DMS 273 (cell line): ENCODE measurements around the gene PRXL2C.

Experiments used
- DNase-seq: peaks from one replicate; lab custom pipeline; 2025; ENCODE audit not compliant: unreplicated experiment; lab: John Stamatoyannopoulos, UW

Gene PRXL2C

GRCh38 chr9:96612966-96613589, 42.0 kb downstream of the PRXL2C start:
- no peak for DNase-seq

DNA sequence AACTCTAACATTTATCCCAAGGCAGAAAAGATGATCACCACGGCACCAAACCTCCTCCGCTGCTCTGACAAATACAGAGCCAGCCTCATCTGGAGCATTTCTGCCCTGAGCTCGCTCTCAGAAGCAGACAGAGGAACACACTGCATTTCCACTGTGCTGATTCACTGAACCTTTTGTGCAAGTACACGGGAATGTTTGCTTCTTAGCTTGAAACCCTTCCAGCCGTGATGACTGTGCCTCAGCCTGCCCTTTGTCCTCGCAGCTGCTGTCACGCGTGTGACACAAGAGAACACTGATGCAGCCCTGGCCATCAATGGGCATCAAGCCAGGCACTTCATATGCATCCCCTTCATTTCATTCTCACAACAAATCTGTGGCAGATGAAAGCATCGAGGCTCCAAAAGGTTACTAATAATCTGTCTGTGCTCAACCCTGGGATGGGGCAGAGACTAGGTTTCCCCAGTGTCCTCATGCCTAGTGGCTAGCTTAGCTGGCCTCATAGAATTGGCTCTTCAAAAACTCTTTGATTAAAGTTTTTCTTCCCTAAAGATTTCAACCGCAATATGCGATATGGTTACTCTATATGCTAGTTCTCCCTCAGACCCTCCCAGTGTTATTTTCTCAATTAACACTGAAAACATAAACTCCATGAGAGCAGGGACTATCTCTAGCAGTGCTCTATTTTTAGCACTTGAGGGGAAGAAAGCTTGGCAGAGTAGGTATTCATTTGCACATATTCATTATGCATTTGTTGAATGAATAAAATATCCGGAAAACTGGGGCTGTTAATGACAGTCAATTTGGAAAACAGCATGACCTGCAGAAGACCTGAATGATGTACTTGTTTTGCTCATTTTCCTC, 42.8 kb downstream of the PRXL2C start:
- peak; percentile 19 for DNase-seq

GRCh38 chr9:96611302-96611701, 43.8 kb downstream of the PRXL2C start:
- DNase-seq: no peak

DNA sequence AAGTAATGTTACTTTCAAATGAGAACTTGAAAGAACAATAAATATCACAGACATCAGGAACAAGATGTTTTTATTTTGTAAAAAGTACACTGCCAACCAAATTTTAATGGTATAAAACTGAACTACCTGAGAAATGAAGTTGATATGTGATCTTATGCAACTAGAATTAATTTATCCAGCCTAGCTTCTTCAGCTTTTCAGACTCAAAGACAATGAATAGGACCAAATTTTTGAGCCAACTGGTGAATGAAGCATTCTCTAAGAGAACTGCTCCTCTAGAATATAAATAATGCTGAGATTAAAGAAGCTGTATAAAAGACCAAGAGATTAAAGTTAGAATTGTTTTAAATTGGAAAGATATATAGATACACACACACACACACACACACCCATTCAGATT, 45.4 kb downstream of the PRXL2C start:
- DNase-seq: no peak

DNA sequence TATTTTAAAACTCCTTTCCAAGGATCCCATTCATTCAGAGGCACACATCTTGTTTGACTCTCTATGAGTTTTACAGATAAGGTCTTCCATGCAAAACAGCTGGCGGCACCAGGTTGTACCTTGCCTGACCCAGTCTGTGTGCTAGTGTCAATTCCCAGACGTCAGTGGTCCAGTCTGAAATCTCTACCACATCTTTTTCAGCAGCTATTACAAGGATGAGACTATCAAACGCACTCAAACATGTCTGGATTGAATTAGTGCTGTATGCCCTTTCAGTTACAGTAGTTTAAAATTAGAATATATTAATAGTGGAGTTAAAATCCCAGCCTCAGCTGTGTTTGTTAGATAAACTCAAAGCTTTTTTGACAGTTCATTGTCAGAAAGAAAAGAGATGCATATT, 47.1 kb downstream of the PRXL2C start:
- no peak for DNase-seq

GRCh38 chr9:96605328-96605727, 49.8 kb downstream of the PRXL2C start:
- DNase-seq: no peak

DNA sequence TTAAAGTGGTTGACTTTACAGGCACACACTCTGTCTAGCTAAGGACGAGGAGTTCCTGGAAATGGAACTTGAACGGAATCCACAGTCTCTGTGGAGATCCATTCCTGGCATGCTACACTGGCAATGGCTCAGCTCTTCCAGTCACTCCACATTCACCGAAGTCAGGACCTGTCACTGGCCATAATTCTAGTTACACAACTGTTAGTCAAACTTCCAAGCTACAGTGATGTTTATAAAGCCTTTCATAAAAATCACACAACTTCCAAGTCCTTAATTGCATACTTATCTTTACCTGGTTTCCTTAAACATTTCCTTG, 51.2 kb downstream of the PRXL2C start:
- DNase-seq: no peak

GRCh38 chr9:96603305-96604003, 51.7 kb downstream of the PRXL2C start:
- no peak for DNase-seq

GRCh38 chr9:96599298-96599697, 55.8 kb downstream of the PRXL2C start:
- no peak for DNase-seq

GRCh38 chr9:96596601-96597111, 58.5 kb downstream of the PRXL2C start:
- no peak for DNase-seq
